ENCODE results near the gene HPN.

DNA sequence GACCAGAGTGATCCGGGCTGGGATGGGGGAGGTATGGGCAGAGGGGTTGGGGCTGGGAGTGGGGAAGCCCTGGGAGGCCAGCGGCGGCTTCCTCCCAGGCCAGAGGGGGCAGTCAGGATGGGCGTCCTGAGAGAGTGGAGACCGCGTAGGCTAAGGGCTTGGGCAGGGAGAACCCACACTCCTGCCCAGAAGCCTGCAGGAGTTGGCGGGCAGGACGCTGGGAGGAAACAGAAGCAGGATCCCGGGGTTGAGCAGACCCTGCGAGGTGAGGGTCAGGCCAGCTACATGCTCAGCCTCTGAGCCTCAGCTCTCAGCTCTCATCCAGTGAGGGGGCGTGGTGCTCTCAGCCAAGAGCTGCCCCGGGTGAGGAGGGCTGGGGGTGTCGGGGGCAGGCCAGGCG, 19.1 kb upstream of the HPN start:
- TF ChIP-seq ZNF687 (IDR thresholded peaks at IDR 0.05) (no peak), ZNF207 (IDR thresholded peaks at IDR 0.05; ENCODE audit: borderline replicate concordance) (no peak)
